Keratinocyte (primary cell): ENCODE data around the gene KLHL35. TPM values are rescaled to one million over a fixed set of nuclear protein-coding genes. Genes with fewer than 3 reads are reported as not detected.

Experiments used
- DNase-seq: peaks from one replicate; pipeline ENCODE4 v3.0.0-alpha.2; 2011; ENCODE audit warnings: low read depth, missing footprints, low spot score
- FAIRE-seq: peaks from 2 replicates; lab custom pipeline; 2011; peaks lifted over from hg19 to GRCh38; lab: Jason Lieb, UNC
- H2AFZ ChIP-seq: 2 replicates; pipeline ENCODE4 v1.6.0; 2012; ENCODE audit warnings: low read length, control low read depth, inconsistent platforms; ENCODE audit not compliant: control insufficient read depth
- H3K27ac ChIP-seq: 2 replicates; pipeline ENCODE4 v1.5.1; 2011; ENCODE audit warnings: low read length; ENCODE audit not compliant: control insufficient read depth, insufficient read depth
- H3K27me3 ChIP-seq: 3 replicates; pipeline ENCODE4 v1.6.0; 2011; ENCODE audit warnings: low read length; ENCODE audit not compliant: control insufficient read depth, insufficient read depth; ENCODE audit errors: extremely low read depth
- H3K36me3 ChIP-seq, 2 experiments: 2 replicates in 1 of 2; 3 replicates in 1 of 2; pipeline ENCODE4 v1.5.1; 2011; ENCODE audit warnings: low read length in 2 of 2, mild to moderate bottlenecking in 1 of 2; ENCODE audit not compliant: control insufficient read depth in 2 of 2, insufficient read depth in 2 of 2; ENCODE audit errors: extremely low read depth in 1 of 2
- H3K4me1 ChIP-seq: 3 replicates; pipeline ENCODE4 v1.5.1; 2011; ENCODE audit warnings: low read length; ENCODE audit not compliant: control insufficient read depth, insufficient read depth; ENCODE audit errors: extremely low read depth
- H3K4me2 ChIP-seq: 3 replicates; pipeline ENCODE4 v1.6.0; 2011; ENCODE audit warnings: low read depth, low read length; ENCODE audit not compliant: control insufficient read depth, insufficient read depth; ENCODE audit errors: extremely low read depth
- H3K4me3 ChIP-seq, 3 experiments: fragments of 200-600 bp in 1 of 3; sonication (generic) in 1 of 3; 2 replicates in 2 of 3; 3 replicates in 1 of 3; pipeline ENCODE4 v1.5.1; 2011 to 2016; ENCODE audit warnings: low read length in 3 of 3, mild to moderate bottlenecking in 3 of 3, control low read depth in 2 of 3, inconsistent platforms in 1 of 3, low read depth in 1 of 3, mixed read lengths in 1 of 3, mixed run types in 1 of 3, moderate library complexity in 1 of 3; ENCODE audit not compliant: control insufficient read depth in 2 of 3, insufficient read depth in 2 of 3; ENCODE audit errors: extremely low read depth in 1 of 3
- H3K79me2 ChIP-seq: 2 replicates; pipeline ENCODE4 v1.6.0; 2012; ENCODE audit warnings: low read length; ENCODE audit not compliant: control insufficient read depth, insufficient read depth
- H3K9ac ChIP-seq: 3 replicates; pipeline ENCODE4 v1.6.0; 2011; ENCODE audit warnings: low read length; ENCODE audit not compliant: control insufficient read depth, insufficient read depth; ENCODE audit errors: extremely low read depth
- H3K9me1 ChIP-seq: 3 replicates; pipeline ENCODE4 v1.6.0; 2011; ENCODE audit warnings: low read length; ENCODE audit not compliant: control insufficient read depth, insufficient read depth; ENCODE audit errors: extremely low read depth
- H3K9me3 ChIP-seq: 2 replicates; pipeline ENCODE4 v1.5.1; 2012; ENCODE audit warnings: low read depth, low read length; ENCODE audit not compliant: control insufficient read depth
- H4K20me1 ChIP-seq: 3 replicates; pipeline ENCODE4 v1.6.0; 2011; ENCODE audit warnings: low read length; ENCODE audit not compliant: control insufficient read depth, insufficient read depth; ENCODE audit errors: extremely low read depth
- CTCF ChIP-seq, 3 experiments: IDR thresholded peaks in 1 of 3; conservative IDR thresholded peaks in 1 of 3; optimal IDR thresholded peaks in 1 of 3; 2 replicates in 2 of 3; 3 replicates in 1 of 3; pipeline versions ENCODE3 to v1.5.1; 2011; ENCODE audit warnings: low read length in 3 of 3, mild to moderate bottlenecking in 3 of 3, moderate library complexity in 2 of 3, control low read depth in 1 of 3, inconsistent platforms in 1 of 3; ENCODE audit not compliant: insufficient read depth in 2 of 3; ENCODE audit errors: extremely low read depth in 1 of 3
- EZH2 ChIP-seq: IDR thresholded peaks from one replicate; pipeline ENCODE4 v1.6.1; 2012; ENCODE audit warnings: inconsistent platforms, mild to moderate bottlenecking, low read length, moderate library complexity
- dilution Hi-C: fragments of 300-500 bp; cut with MboI; formaldehyde crosslinking; loops from one replicate; pipeline ENCODE4 v1.7.0; 2020; ENCODE audit warnings: low sequenced_read_pairs; ENCODE audit not compliant: extremely low pct_ligation_motif_present
- polyA plus RNA-seq, 5 experiments: library from polyadenylated mRNA; depleted of rRNA in 3 of 5; stranded (reverse) in 3 of 5; stranded (forward) in 1 of 5; unstranded in 1 of 5; fragments of >200 nt; gene quantifications; 1 replicate in 1 of 5; 2 replicates in 3 of 5; 3 replicates in 1 of 5; pipeline versions ENCODE4 v1.2.1 to v1.2.3, GENCODE V29; 2011 to 2012; ENCODE audit warnings: missing spikeins in 2 of 5, low read depth in 1 of 5, low replicate concordance in 1 of 5

The KLHL35 gene
- polyA plus RNA-seq, 1 donor (not counting 4 experiments of a cell fraction or from before 2014, with no cell fraction given): 0.58 TPM

- Histone ChIP-seq H3K79me2 (no peaks in the 10 kb centered on the region), H3K36me3 (no peaks in the 10 kb centered on the region), H3K9me3 (peaks cover 6% of the 10 kb centered on the region), H3K4me3 (no peak overlapping the region), H3K27me3 (peaks cover 50% of the 10 kb centered on the region), H3K4me1 (no peaks in the 10 kb centered on the region), H4K20me1 (peaks cover 2% of the 10 kb centered on the region), H3K4me2 (no peak overlapping the region), H2AFZ (no peak overlapping the region), H3K9ac (no peak overlapping the region), H3K27ac (no peak overlapping the region), H3K9me1 (no peaks in the 10 kb centered on the region)
- dilution Hi-C loops: no loop called here
- FAIRE-seq (no peak), DNase-seq (no peak)
- TF ChIP-seq EZH2 (no peak), CTCF (optimal IDR thresholded peaks at IDR 0.05 in 1 of 3, IDR thresholded peaks at IDR 0.05 in 1 of 3, conservative IDR thresholded peaks at IDR 0.05 in 1 of 3; ENCODE audit: extremely low read depth in 1 of 3, insufficient read depth in 2 of 3, low read length in 3 of 3) (no peak)
Measured at GRCh38 chr11:75433443-75433842, 440 bp upstream of the KLHL35 start.

DNA sequence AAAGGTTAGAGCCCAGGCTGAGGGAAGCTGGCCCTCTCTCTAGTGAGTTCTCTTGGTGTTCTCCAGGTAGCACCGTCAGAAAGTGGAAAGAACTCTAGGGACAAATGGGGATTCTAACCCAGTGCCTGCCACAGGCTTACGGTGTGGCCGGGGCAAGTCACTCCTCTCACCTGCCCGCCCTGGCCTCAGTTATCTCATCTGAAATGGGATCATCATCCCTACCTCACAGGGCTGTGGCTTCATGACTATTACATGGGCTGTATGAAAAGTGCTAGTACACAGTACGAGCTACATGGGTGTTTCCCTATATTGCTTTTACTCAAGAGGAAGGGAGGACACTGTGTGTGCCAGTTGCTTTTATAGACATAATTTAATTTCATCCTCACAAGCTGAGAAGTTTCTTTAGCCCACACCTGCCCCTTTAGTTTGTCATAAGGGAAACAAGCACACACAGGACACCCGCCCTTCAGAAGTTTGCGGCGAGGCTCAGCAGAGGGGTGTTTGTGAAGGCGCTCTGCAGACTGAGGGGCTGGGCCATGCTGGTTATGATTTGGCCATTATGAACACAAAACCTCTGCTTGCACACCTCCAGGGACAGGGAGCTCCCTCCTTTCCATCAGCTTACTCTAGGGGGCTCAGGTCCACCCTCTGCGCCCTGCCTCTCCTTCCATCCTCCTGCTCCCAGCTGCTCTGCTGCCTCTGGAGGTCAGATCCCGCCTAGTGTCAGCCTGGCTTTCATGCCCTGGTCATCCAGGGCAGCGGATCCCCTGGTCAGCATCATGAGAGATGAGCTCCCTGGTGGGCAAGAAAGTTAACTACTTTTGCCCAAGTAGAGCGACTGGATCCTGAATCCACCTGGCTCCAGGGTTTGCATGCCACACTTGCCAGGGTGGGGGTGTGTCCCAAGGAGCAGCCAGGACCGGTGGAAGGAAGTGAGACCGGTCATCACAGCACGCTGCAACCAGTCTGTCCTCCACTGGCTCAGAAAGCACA lies 1.2 kb downstream of the KLHL35 start:
- TF ChIP-seq CTCF (optimal IDR thresholded peaks at IDR 0.05 in 1 of 3, IDR thresholded peaks at IDR 0.05 in 1 of 3, conservative IDR thresholded peaks at IDR 0.05 in 1 of 3; ENCODE audit: extremely low read depth in 1 of 3, insufficient read depth in 2 of 3, low read length in 3 of 3) (no peak), EZH2 (no peak)
- dilution Hi-C loops: no loop called here
- Histone ChIP-seq H3K9ac (no peak overlapping the region), H3K79me2 (no peaks in the 10 kb centered on the region), H3K36me3 (no peaks in the 10 kb centered on the region), H4K20me1 (peaks cover 2% of the 10 kb centered on the region), H3K9me1 (no peaks in the 10 kb centered on the region), H2AFZ (no peak overlapping the region), H3K9me3 (peaks cover 6% of the 10 kb centered on the region), H3K27ac (no peak overlapping the region), H3K4me3 (no peak overlapping the region), H3K4me1 (no peaks in the 10 kb centered on the region), H3K4me2 (no peak overlapping the region), H3K27me3 (peaks cover 53% of the 10 kb centered on the region)
- FAIRE-seq (no peak), DNase-seq (no peak)
